ENCODE measurements around the gene SSBP3. TPM values are rescaled to one million over a fixed set of nuclear protein-coding genes. Genes with fewer than 3 reads are reported as not detected.

The SSBP3 gene
- polyA plus RNA-seq, 4 donors, result 110 to 130 (median 123) TPM

DNA sequence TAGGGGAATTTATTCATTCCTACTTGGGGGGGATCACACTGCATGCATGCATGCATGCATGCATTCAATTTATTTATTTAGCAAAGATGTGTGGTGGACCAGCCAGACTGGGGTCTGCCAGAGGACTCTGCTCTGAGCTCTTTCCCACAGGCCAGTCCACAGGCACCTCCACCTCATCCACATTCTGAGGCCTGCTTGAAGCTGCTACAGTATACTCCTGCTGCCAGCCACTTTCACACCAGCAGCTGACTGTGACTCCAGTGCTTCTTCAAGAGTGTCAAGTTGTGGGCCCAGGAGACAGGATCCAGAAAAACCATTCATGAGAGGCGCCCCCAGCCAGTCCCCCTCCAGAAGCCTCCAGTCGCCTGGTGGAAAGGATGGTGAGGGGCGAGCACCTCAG is 30.9 kb downstream of the SSBP3 start:
- no peak for DNase-seq (ENCODE audit: low read depth in 4 of 4, low spot score in 2 of 4)

DNA sequence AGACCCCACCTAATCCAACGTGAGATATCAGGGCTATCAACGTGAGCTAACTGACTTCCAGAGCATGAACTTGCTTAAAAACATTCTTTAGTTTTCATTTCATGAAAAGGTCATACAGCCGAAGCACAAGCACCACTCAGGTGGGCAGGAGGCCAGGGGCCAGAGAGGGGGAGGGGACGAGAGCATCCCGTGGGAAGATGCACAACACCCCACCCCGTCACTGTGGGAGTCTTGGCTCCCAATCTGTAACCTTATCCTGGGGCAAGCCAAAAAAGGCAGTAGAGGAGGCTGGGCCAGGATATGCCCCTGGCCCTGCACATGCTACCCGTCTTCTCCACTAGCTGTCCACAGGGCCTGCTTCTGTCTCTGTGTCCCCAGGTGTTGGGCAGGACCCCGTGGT is 31.4 kb downstream of the SSBP3 start:
- no peak for DNase-seq (ENCODE audit: low read depth in 4 of 4, low spot score in 2 of 4)

DNA sequence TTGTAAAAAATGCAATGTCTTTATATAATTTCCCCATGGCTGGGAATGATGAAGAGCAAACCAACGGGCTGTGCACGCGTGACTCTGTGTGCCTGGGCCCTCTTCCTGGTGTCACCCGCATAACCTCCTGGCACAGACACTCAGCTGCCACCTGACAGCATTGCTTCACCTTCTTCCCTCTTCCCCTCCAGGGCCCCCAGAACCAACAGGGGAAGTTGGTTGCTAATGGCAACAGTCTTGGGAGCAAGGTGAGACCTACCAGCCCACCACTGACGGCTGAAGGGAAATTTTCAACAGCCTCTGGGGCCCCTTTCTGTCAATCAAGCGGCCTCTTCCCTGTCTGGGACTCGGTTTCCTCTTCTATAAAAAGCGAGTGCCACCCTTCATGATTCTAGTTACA is 33.2 kb downstream of the SSBP3 start:
- DNase-seq (ENCODE audit: low read depth in 4 of 4, low spot score in 2 of 4), result no peak

DNA sequence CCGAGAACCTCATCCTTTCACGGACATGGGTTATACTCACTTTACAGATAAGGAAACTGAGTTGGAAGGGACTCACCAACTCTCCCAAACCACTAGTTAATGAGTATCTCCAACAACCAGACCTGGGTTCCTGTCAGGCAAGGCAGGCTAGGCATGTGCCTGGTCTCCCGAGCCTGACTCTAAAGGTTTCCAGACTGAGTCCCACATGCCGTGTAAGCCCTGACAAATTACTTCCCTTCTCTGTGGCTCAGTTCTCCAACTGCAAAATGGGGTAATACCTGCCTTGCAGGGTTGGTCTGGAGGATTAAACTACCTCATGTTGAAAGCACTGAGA is 34.3 kb downstream of the SSBP3 start:
- DNase-seq (ENCODE audit: low read depth in 4 of 4, low spot score in 2 of 4), result no peak

DNA sequence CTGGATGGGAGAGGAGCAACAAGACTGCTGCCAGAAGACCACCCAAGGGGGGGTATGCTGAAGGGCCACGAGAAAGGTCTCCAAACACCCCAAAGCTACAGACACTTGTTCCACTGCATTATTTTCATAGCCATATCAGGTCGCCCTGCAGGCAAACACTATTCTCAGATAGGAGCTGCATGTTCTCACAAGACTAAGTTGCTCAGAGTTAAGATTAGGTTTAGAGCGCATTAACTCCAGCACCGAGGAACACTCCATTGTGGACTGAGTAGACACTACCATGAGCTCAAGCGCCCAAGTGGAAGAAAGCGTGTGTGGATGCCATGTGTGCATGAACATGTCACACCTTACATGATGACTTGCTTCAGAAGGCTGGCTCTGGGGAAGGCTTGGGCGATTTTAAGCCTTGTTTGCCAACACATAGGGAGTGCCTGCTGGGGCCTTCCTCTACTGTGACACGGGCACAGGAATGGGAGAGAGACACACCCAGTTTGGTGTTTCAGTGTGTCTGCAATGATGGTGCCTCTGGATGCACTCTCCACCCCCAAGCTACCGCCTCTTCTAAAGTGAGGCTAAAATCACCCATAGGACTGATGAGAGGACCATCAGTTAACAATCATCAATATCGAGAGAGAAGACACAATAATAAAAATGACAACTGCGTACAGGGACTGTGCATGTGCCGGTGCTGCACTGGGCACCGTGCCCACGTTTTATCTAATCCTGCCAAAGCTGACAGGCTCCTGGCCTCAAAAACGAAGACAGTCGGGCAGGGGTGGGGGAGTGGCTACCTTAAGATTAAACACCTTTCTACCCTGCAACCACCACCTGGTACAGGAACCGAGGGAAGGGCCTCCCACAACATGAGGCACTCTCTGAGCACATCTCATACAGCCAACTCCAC is 34.9 kb downstream of the SSBP3 start:
- no peak for DNase-seq (ENCODE audit: low read depth in 4 of 4, low spot score in 2 of 4)

DNA sequence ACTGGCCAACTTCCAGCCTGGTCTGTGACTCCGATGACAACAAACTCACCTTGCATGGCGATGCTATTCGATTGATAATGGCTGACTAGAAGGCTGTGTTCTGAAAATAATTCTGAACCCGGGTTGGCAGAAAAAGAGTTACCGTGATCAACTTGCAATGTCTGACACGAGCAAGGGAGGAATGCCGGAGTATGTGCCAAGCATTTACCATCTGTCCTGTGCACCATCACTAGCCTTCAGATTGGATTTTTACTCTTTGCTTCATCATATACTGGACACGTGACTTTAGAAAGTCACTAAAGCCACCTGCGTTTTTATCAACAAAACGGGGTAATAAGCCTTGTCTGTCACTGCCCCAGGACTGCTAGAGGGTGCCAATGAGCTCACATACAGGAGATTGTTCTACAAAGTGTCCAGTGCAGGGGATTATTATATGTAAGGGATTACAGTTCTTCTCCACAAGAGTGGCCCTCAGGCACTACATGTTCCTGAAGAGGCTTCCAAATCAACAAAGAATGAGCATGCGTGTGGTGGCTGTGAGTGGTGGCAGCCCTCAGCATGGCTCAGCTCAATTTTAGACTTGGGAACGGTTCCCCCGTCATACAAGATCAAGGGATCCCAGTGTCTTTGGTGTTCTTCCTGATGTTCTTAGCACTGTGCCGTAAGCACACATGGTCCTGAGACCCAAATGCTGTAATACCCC is 35.8 kb downstream of the SSBP3 start:
- DNase-seq (ENCODE audit: low read depth in 4 of 4, low spot score in 2 of 4), result no peak

DNA sequence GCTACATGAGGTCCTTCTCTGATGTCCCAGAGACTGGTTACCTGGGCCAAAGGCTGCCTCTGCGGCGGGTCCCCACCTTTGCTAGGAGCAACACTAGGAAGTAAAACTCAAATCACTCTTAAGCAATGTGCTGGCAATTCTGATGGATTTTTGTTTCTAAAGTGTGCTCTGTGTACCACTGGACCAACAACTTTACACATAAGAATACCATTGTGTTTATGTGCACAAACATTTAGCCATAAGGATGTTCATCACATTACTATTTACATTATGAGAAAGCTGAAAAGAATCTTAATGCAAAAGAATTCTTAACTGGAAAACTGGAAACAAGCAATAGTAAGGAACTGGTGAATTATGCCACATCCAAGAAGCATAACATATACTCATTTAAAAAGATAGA is 38.6 kb downstream of the SSBP3 start:
- DNase-seq (ENCODE audit: low read depth in 4 of 4, low spot score in 2 of 4), result no peak

DNA sequence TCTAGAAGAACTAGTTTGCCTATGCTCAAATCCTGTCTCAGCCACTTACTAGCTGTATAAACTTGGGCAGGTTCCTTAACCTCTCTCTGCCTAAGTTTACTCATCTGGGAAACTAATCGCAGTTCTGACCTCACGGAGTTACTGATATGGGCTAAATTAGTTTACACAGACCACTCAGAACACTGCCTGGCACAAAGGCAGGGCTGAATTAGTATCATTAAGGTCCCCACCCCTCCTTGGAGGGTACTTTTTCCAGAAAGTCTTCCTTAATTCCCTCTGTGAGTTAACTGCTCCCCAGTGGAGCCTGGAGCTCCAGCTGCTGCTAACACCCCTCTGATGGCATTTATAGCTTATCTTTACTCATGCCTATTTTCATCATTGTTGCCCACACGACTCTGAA is 40.3 kb downstream of the SSBP3 start:
- DNase-seq (ENCODE audit: low read depth in 4 of 4, low spot score in 2 of 4), result no peak

DNA sequence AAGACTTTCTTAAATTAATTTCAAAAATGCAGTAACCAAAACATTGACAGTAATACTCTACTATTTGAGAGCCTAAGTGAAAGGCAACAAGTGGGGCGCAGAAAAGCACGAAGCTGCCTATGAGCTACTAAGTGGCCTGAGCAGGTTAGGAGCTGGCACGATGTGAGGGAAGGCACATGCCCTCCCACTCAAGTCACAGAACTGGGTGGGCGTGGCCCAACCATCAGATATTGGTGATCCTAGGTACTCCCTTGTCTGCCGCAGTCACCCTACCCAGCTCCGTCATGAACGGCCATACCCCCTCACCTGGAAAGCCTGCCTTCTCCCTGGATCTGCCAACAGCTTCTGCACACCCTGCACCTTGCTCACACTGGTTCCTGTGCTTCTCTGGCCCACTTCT is 40.8 kb downstream of the SSBP3 start:
- DNase-seq (ENCODE audit: low read depth in 4 of 4, low spot score in 2 of 4), result no peak

DNA sequence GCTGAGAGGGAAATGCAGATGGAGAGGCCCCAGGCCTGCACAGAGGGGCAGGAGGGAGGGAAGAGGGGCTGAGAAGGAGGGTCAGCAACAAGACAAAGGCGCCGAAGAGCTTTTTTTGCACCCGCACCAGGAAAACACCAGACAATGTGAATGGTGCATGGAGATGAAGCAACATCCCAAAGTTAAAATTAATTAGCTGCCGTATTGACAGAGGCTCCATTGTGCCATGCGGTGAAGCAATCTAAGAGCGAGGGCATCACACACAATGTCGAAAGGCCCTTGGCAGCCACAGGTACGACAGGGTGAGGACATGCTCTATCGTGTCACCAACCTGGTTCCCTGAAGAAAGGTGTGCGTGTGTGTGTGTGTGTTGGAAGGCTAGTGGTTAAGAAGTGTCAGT is 41.2 kb downstream of the SSBP3 start:
- no peak for DNase-seq (ENCODE audit: low read depth in 4 of 4, low spot score in 2 of 4)

DNA sequence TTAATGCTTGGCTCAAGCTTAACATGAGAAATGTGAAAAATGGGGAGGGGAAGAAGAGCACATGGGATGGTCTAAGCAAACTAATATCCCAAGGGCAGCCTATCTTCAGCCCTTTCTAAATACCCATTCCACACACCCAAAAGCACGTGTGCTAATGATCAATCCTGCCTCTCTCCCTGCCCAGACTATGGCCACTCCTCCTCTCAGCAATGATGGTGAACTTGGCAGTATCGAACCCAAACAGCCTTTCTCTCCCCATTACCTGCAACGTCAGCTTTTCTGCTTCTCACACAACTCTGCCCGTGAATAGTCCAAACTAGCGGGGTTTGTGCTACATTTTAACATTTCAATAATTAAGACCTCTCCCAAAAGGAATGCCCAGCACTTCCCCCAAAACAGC is 41.6 kb downstream of the SSBP3 start:
- DNase-seq (ENCODE audit: low read depth in 4 of 4, low spot score in 2 of 4), result no peak

DNA sequence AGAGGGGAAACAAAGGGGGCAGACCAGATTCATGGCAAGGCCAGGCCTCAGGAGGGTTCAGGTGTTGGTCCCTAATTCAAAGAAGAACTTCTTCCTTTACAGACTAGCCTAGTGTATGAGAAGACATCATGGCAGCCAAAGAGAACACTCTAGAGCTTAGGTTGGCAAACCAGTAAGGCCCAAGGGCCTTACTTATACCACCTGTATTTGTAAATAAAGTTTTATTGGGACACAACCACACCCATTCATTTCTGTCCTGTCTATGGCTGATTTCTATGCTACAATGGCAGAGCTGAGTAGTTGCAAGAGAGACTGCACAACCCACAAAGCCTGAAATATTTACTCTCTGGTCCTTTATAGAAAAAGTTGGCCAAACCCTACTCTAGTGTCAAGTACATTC is 42.3 kb downstream of the SSBP3 start:
- no peak for DNase-seq (ENCODE audit: low read depth in 4 of 4, low spot score in 2 of 4)

DNA sequence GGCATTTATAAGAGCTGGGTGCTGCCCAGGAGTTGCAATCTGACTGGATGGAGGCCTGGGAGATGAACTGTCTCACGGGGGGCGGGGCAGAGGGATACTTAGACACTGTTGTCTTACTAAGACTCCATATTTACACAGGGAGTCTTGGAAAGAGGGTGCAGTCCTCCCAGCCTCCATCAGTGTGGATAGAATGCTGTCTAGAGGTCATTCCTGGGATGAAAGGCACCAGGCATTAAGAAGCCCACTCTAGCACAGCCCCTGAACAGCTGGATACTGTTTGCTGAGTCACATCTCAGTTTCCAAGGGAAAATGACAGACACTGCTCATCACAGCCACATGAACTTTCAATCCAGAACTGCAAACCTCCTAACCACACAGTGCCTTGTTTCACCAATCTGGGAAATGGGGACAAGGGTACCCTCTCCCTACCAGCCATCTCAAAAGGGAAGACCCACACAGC is 43.3 kb downstream of the SSBP3 start:
- DNase-seq (ENCODE audit: low read depth in 4 of 4, low spot score in 2 of 4), result no peak

DNA sequence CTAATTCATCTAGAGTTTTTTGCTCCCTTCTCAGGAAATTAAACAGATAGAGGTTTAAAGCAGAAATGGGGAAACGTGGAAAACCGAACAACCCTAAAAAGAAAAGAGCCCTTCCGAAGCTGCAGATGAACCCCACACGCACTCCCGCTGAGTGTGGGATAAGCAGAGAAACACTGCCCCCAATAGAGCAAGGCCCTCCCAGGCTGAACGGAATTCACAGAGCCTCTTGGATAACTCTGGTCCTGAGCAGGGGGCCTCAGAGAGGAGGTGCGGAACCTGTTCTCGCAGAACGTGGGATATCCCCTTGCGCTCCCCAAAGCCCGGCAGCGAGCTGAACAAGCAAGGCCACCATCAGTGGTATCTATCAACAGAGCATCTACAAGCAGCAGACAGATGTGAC is 44.9 kb downstream of the SSBP3 start:
- DNase-seq (ENCODE audit: low read depth in 4 of 4, low spot score in 2 of 4), result no peak

DNA sequence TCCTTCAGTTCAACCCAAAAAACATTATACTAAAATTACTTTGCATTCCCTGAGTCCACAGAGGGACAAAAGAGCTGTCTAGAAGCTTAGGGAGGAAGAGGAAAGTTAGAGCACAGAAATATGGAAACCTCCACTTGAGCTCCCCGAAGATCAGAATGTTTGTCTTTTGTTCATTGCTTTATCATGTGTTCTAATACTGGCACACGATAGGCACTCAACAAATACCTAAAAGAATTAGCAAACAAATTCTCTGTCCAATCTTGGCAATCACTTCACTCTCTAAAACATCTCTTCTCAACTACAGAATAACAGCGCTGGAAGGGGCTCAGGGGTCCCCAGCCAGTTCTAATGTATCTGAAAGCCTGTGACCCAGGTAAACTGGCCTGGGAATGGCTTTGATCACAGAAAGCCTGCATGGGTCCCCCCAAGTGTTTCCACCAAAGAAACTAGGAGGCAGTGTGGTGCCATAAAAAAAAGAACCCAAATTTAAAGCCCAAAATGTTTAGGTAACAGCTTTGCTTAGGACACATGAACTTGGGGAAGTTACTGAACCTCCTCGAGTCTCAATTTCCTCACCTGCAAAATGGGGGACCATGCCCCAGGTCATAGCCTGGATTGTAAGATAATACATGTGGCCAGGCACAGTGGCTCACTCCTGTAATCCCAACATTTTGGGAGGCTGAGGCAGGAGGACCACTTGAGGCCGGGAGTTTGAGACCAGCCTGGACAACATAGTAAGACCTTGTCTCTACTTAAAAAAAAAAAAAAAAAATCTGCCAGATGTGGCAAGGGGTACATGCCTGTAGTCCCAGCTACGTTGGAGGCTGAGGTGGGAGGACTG is 45.8 kb downstream of the SSBP3 start:
- no peak for DNase-seq (ENCODE audit: low read depth in 4 of 4, low spot score in 2 of 4)

DNA sequence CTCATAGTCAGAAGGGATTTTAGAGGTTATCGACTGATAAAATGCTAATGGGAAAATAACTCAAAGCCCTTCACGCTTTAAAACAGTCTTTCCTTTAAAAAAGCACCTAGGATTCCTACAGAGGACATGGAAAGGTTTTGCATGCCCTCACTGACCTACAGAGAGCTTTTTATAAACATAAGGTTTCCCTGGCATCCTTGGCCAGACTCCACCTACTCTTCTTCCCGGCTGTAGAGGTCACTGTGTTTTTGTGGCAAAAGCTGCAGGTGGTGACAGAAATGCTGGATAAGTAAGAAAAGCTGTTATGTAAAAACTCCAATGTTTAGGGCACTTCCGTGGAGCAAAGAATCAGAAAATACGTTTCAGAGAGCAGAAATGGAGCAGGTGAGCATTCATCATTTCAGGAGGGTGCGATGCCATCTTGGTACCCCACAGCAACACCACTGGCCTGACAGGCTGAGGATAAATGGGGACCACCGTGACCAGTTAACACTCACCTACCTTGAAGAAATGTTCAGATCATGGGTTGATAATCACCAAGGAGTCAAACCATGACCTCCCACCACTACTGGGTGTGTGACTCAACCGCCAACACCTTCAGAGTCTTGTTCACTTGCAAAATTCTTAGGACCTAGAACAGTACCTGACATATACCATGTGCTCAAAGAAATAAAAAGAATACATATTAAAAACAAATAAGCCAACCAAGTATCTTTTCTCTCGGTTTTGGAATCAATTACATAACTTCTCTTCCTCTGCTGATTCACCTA is 46.6 kb downstream of the SSBP3 start:
- DNase-seq (ENCODE audit: low read depth in 4 of 4, low spot score in 2 of 4), result no peak

DNA sequence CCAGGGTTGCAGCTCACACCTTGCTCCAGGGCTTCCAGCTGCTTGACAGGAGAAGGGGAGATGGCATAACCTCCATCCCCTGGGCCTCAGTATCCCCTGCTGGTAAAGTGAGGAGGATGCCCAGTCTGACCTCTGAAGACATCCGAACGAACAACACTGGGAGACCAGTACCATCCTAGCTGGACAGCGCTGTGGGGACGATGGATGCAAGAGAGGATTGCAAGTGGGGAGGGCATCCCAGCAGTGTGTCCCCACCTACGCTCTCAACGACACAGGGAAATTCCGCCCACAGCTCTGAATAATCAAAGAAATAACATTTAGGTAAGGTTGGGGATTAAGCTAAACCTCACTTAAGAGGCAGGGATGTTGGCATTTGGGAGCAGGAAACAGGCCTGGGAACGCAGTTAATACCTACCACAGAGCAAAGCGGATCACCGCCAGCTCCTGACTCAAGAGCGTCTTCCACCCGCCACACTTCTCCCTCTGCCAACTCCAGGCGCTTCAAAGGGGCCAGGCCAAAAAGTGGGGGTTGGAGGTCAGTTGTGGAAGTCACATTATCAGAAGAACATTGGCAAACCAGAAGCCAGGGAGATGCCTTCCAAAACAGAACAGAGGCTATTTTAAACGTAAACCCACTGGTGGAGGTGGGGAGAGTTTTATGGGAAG is 47.6 kb downstream of the SSBP3 start:
- DNase-seq (ENCODE audit: low read depth in 4 of 4, low spot score in 2 of 4), result no peak

DNA sequence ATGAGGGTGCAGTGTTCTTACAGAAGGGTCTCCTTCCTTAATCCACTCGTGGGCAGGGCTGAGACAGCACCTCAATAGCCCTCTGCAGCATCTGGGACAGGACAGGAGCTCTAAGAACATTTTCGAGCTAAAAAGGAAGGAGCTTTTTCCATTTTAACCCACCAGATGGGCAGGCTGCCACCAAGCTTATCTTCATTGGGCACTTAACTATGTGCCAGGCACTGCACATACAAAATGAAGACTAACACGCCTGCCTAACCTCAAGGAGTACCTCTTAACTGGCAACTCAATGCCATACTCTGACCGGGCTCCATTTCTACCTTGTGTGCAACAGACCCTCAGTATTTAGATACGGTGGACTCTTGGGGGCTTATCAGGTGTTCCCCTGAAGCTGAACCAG is 48.2 kb downstream of the SSBP3 start:
- DNase-seq (ENCODE audit: low read depth in 4 of 4, low spot score in 2 of 4), result no peak

DNA sequence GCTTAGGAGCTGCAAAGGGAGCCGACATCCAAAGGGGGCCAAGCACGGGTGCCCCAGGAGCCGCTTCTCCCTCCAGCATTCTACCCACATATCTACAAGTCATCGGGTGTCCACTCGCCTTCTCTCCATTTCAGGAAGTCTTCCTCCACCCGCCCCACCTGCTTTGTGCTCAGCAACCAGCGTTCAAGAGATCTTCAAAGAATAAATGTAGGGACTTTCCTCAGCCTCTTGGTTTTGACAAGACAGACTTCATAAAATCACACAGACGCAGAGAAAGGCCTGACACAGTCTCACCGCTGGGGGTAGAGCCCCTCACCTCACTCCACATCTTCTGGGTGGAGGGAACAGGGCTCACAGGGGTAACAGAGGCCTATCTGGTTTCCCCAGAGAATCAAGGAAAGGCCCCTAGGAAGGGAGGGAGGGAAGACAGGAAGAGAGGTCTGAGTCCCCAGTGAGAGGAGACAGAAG is 49.5 kb downstream of the SSBP3 start:
- no peak for DNase-seq (ENCODE audit: low read depth in 4 of 4, low spot score in 2 of 4)

Measured in left renal cortex interstitium (tissue), 4 donors.